HS-27A (cell line): ENCODE results near the gene ABCC3.
A peak's percentile ranks its signal among the peaks of the same experiment; 100 is the strongest.
"Not testable (repeated sequence)": the region's sequence is repeated elsewhere in the genome, so short reads cannot be mapped to it uniquely, and the experiment has no call there.

Source experiments
- DNase-seq: peaks from one replicate; pipeline ENCODE4 v3.0.0-alpha.2; 2012; ENCODE audit warnings: low read depth, missing footprints

The ABCC3 gene

DNA sequence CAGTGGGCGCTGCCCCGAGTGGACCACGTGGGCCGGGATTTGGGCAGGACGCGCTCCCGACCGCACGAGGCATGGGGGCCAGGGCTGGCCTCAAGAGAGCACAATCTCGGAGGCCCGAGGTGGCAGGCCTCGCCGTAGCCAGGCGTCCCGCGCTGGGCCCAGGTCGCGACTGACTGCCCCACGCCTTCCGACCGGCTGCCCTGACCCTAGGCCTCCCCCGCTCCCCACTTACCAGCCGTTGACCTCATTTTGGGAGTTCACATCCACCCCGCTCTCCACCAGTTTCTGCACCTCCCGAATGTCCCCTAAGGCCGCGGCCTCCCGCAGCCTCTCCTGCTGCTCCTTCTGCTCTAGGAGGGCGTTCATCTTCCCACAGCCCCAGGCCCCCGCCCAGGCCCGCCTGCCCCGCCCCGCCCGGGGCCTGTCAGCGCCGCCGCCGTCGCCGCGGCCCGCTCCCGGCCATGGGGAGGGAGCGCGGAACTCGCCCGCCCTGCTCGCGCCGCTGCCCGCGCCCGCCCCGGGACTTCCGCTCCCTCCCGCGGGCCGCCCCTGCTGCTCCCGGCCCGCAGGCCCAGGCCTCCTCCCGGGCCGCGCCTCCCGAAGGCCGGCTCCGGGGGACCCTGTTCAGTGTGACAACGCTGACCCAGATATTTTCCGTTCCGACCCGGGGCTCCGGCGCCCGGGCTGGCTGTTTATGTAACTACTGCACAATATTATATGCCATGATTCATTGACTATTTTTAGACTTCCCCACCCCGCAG lies 72.8 kb downstream of the ABCC3 start, which contains the start of gene ANKRD40:
TSS of gene ANKRD40 (minus strand) at position 626 of the 761 bp plus-strand sequence. CDS start at position 366, 260 bp downstream.
- peak; percentile 85 for DNase-seq

DNA sequence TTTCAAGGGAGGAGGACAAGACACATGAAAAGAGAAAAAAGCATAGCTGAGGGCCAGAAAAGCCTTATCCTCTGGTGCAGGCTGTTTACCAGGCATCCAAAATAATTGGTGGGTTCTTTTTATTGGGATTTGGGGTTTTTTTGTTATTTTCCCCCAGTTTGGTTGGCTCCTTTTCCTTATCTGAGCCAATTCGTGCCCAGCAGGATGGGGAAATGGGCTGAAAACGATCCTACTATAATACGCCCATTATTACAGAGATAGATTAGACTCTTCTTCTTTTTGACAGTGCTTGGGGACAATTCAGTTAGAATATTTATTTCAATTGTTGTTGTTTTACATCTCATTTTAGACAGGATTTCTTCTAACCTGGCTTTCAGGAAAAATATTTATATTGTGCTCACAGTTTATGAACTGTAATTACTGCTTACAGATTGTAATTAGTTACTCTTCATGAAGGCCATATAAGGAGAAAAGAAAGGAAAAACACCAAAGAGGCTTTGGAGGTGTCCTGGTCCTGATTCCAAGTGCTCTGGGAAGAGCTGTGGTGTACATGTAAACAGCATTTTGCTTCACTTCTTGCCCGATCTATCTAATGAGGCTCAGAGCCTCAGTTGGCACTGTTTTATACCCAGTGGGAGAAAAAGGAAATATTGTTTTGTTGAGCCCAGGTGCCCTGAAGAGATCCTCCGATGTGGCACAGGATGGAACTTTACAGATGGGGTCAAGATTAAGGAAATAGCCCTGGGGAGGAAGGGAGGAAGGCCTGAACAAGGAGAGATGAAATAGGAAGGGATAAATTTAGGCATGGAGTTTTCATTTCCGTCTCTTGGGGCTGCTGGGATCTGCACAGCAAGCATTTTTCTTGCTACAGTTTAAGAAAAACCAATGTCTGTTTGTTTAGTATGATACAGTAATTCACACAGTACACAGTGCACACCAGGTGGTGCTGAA lies 73.6 kb downstream of the ABCC3 start:
- no peak for DNase-seq

DNA sequence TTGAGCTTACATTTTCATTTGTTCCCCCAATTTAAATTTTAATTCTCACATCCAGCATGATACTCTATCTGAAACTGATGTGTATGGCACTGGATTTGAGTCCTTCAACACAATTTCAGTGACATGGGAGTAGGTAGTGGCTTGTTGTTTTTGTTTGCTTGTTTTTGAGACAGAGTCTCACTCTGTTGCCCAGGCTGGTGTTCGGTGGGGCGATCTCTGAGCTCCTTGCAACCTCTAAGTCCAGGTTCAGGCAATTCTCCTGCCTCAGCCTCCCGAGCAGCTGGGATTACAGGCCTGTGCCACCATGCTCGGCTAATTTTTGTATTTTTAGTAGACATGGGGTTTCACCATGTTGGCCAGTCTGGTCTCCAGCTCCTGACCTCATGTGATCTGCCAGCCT lies 74.4 kb downstream of the ABCC3 start:
- not testable (repeated sequence) for DNase-seq

DNA sequence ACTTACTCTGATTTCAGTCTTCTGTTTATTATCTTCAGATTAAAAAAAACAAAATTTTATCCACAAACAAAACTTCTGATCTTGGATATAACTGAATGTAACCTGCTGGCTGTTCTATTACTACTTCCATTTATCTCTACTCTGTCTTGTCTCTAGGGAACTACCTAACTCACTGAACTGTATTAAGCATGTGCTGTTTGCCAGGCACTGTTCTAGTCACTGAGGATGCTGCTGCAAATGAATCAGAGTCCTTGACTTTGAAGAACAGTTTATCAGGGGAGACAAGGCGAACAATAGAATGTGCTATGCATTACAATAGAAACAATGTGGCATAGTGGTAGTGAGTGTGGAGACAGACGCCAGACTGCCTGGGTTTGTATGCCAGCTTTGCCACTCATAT lies 75.3 kb downstream of the ABCC3 start:
- DNase-seq = no peak

DNA sequence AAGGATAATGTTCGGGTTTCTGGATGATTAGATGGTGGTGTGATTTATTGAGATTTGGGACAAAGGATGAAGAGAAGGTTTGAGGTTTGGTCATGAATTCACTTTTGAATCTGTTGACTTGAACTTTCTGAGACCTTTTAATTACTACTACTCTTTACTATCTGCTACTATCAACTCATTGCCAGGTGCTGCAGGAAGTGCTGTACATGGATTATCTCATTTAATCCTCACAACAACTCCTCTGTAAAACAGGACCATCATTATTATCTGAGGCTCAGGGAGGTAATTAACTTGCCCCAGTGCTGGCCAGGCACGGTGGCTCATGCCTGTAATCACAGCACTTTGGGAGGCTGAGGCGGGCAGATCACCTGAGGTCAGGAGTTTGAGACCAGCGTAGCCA lies 76.0 kb downstream of the ABCC3 start:
- DNase-seq = no peak

GRCh38 chr17:50712641-50713040 lies 78.0 kb downstream of the ABCC3 start:
- DNase-seq = no peak

- DNase-seq = no peak
These were observed 80.8 kb downstream of the ABCC3 start for GRCh38 chr17:50715471-50715870.

- peak; percentile 86 for DNase-seq
These were observed 84.7 kb downstream of the ABCC3 start, which contains the start of gene LUC7L3 for GRCh38 chr17:50719144-50719923. LUC7L3 (plus strand) TSS chr17:50719603; CDS start chr17:50719733, 130 bp downstream.

- no peak for DNase-seq
These were observed 85.5 kb downstream of the ABCC3 start for GRCh38 chr17:50719924-50720794.

DNA sequence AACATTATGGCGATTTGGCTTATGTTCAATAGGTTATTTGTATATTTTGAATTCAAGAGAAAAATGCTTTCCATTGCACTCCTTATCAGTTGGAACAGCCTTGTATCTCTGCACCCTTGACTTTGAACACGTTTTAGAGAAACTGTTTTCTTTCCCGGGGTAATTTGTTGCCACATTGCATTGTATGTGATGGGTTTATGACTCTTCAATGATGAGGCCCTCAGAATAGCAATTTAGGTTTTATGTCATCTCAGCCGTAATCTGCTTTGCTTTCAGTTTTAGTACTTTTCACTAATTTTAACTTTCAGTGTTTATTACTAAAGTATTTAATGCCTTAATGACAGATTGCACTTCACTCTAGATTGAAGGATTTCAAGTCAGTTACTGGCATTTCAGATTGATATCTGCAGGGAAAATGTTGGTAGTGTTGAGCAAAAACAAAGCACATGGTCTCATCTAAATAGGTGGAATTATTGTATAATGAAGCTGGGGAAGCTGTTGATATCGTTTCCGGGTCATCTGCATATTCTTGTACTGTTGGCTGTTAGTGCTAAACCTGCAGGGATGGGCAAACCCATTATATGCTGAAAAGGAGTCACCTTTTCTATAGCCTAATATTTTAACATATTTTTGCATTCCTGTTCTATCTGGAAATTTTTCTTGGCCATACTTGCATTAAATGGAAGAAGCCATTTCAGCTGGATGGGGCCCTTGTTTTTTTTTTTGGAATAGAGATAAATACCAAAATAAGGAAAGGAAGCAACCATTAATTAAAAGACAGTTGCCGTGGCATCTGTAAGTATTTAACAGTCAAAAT lies 86.7 kb downstream of the ABCC3 start:
- no peak for DNase-seq

- no peak for DNase-seq
These were observed 88.1 kb downstream of the ABCC3 start for GRCh38 chr17:50722746-50723145.

- not testable (repeated sequence) for DNase-seq
These were observed 89.9 kb downstream of the ABCC3 start for GRCh38 chr17:50724622-50725021.

DNA sequence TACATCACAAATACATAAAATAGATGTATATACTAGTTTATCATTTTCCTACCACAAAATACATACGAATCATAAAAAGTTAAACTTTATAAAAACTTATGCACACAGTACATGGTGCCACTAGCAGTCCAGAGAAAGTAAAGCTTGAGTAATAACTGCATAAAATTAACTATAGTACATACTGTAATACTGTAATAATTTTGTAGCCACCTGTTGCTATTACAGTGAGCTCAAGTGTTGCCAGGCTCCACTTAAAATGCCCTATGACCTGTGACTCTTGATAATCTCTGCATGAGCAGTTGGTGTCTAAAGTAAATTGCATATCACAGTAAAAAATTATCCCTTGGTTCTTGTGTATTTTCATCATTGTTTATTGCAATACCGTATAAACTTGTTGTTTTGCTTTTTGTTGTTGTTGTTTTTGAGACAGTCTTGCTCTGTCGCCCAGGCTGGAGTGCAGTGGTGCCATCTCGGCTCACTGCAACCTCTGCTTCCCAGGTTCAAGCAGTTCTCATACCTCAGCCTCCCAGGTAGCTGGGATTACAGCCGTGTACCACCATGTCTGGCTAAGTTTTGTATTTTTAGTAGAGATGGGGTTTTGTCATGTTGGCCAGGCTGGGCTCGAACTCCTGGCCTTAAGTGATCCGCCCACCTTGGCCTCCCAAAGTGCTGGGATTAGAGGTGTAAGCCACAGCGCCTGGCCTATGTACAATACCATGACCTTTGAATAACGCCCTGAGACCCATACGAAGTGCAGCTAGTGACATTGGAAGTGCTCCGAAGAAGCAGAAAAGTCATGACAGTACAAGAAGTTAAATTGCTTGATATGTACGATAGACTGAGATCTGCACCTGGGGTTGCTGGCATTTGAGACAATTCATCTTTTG lies 91.3 kb downstream of the ABCC3 start:
- no peak for DNase-seq

DNA sequence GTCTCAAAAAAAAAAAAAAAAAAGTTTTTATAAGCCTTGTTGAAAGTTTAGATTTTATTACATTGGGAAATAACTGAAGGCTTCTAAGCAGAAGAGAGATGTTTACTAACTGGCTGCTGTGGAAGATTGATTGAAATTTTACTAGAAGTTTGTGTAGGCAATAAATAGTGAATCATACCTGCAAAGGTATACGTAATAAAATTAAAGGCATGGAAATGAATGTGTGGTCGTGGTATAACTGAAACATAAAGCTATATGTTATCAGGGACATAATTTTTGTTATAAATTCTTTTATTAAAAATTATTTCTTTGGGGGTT lies 93.4 kb downstream of the ABCC3 start:
- no peak for DNase-seq

DNA sequence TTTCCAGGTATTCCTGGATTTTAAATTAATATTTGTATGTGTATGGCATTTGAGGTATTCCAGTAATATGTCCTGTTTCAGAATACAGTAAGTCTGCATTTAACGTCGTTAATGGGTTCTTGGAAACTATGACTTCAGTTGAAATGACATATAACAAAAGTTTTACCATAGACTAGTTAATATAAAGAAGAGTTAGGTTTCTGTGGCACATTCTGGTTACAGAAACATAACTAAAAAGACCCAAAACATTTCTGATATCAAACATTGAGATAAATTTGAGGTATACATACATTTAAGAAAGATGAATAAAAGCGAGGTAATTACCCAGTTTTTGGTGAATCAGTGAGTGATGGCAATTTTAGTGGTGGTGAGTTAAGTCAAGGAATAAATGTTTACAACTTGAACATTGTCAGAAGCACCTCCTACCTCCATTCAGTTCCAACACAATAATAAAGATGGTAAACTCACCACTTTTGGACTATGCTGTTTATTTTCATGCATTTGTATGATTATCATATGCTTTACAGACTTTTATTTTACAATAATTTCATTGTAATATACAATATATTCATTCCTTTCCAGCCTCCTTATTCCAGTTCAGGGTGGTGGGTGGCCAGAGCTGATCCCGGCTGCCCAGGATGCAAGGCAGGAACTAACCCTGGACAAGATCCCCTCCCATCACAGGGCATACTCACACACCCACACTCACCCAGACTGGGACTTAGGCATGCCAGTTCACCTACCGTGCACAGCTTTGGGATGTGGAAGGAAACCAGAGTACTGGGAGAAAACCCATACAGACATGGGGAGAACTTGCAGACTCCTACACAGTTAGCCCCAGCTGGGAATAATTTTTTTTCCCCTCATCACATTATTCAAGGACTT lies 94.4 kb downstream of the ABCC3 start:
- no peak for DNase-seq

DNA sequence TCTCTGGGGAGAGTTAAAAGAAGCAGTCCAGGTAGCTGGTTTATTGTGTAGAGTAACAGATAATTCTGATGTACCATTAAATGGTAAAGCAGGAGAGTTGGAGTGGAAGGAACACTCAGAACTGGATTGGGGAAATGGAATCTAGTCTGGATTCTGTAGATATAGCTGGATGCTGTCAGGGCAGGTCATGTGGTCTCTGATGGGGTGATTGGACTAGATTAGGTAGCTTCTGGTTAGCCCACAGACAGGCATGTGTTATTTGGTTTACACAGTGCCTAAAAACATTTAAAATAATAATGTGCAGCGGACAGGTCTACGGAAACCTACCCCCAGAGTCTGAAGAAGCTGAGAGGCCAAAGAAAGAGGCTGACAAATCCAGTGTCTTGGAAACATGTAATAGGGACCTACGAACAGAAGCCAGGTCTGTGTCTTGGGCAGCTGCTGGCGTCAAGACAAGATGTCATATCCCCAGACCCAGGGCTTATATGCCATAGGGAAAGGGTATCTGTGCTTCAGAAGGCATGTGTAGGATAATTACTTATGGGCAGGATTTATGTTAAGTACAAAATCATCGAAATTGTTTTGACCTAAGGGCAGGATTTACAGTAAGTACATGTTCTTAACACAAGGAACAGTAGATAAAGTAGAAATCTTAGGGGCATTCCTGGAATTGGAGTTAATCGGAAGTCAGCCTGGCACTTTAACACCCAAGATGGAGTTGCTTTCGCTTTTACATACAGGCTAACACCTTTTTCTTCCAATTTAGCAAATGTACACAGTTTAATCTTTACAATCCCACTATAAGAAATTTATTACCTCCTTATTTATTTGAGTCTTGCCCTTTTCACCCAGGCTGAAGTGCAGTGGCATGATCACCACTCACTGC lies 97.1 kb downstream of the ABCC3 start:
- DNase-seq = no peak

DNA sequence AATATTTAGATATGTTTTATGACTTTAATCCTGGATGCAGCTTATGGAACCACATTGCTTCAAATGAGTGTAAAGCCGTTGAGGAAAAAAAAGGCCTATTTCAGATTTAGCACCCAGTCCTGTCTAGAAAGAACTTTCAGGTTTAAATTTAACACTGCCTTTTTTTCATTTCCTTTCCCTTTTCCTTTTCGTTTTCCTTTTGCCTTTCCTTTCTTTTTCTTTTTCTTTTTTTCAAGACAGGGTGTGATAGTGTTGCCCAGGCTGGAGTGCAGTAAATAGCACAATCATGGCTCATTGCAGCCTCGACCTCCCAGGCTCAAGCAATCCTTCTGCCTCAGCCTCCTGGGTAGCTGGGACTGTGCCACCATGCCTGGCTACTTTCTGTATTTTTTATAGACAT lies 100.6 kb downstream of the ABCC3 start:
- no peak for DNase-seq
